ENCODE data around the gene CLDN19.
"Not testable (repeated sequence)": the region's sequence is repeated elsewhere in the genome, so short reads cannot be mapped to it uniquely, and the experiment has no call there.

The CLDN19 gene

DNA sequence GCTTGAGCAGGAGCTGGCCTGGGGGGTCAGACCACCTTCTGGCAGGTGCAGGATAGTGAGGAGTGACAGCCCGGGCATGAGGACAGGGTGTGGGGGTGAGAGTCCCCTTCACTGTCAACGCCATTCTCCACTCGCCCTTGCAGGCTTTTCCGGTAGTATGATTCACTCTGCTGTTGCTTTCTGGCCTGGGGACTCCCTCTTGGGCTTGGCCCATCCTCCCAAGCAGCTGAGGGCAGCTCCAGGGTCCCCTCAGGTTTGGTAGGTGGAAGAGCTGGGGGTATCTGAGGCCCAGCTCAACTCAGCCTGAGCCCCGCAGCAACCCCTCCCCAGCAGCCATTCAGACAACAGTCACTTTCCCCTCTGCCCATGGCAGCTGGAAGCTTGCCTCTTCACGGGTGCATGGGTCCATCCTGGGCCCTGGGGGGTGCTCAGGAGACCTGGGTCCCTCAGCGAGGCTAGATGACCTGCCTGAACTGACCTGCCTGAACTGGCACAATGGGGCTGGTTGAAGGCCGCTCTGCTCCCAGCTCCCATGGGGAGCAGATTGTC is 1.3 kb downstream of the CLDN19 start:
- no peak for DNase-seq (ENCODE audit: low read depth in 2 of 2)

DNA sequence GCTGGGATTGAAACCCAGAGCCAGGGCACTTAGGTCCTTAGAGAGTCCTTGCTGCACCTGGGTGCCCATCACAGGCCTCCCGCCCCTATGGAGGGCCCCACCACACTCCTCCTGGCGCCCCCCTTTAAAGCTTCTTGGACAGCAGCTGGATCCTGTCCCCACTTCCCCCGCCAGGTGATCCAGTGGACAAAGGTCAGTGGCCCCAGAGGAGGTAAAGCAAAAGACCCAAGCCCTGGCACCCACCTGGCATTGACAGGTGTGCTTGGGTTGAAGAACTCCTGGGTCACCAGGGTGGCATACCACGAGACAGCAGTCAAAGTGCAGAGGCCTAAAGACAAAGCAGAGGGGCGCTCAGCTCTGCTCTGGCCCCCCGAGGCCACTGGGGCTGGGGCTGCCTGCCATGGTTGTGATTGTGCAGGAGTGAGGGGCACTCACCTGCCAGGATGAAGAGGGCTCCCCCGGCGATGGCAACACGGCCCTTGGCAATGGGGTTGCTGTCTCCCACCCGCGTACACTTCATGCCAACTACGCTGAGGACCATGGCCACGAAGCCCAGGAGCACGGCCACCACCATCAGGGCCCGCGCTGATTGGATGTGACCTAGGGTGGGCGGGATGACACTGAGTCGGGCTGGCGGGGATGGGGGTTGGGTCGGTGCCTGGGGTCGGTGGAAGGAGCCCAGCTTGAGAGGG is 1.9 kb downstream of the CLDN19 start:
- DNase-seq (ENCODE audit: low read depth in 2 of 2), result no peak

DNA sequence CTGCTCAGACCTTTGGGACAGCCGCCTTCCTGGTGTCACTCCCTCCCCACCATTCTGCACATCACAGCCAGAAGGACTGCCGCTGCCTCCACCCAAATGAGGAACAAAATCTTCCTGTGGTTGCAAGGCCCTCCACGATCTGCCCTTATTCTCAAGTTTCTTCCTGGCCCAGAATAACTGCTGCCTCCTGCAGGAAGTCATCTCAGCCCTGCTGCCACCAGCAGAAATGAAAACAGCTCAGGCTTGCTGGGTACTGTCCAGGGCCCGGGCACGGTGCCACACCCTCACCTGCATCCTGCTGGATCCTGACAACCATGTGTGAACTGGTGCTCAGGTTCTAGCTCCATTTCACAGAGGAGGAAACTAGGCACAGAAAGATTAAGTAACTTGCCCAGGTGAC is 2.8 kb downstream of the CLDN19 start:
- DNase-seq (ENCODE audit: low read depth in 2 of 2), result no peak

- no peak for DNase-seq (ENCODE audit: low read depth in 2 of 2)
These were observed 3.4 kb downstream of the CLDN19 start for GRCh38 chr1:42736571-42737200.

DNA sequence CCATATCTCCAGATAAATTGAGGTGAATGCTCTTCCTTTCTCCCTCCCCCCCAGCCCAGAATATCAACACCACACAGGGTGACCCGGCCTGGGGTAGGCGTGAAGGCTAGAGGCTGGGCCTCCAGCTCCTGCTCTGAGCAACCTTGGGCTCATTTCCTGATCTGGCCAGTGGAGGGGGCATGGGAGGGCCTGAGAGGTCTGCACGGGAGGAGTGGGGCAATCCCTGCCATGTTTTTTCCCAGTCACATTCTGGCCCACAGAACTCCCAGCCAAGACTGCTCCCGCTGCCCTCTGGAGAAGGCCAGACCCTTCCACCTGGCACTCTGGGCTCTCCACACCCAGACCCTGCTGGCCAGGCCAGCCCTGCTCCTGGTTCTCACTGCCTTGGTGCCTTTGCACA is 3.9 kb downstream of the CLDN19 start:
- DNase-seq (ENCODE audit: low read depth in 2 of 2), result no peak

GRCh38 chr1:42735477-42736105 is 4.4 kb downstream of the CLDN19 start:
- DNase-seq (ENCODE audit: low read depth in 2 of 2), result no peak

DNA sequence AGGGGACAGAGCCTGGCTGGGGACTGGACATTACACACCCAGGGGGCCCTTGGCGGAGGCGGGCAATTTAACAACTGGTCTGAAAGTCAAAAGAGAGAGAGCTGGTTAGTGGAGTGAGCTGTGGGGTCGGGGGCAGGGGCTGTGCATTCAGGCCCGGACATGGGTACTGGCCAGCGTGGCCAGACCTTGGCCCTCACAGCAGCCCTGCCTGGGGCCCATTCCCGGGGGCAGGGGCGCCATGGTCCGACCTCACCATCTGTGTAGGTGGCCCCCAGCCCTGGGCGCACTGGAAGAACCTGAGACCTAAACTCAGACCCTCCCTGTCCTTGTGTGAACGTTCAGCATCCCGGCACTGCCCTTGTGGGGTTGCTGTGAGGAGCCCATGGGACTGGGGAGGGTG is 5.0 kb downstream of the CLDN19 start:
- DNase-seq (ENCODE audit: low read depth in 2 of 2), result no peak

- no peak for DNase-seq (ENCODE audit: low read depth in 2 of 2)
These were observed 5.6 kb downstream of the CLDN19 start for GRCh38 chr1:42734201-42735035.

DNA sequence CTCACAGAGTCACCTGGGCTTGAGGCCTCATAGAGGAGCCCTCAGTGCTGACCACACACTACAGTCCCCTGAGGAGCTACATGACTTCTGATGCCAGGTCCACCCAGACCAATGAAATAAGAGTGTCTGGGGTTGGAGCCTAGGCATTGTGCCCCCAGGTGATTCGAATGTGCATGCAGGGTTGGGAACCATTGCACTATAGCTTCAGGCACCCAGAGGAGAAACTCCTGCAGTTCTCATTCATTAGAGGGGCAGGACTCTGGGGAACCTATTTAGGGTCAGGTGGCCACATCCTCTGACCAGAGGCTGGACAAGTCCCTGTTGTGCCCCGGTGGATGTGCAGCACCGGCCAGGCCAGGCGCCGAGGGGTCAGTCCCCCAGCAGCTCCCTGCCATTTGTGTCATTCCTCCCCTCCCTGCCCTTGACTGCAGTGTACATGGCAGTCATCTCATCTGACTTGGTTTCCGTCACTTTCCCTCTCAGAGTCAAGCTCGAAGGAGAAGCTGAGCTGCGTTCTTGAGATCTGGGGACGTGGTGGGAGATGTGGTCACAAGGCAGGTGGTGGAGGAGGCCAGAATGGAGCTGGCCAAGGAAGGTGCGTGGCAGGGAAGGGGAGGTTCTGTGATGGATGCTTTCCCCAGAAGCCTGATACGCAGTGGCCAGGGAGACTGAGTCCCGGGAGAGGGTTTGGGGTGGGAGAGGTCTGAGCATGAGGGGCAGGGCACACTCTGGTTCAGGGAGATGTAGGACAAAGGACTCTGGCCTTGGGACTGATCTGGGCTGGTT is 6.4 kb downstream of the CLDN19 start:
- no peak for DNase-seq (ENCODE audit: low read depth in 2 of 2)

GRCh38 chr1:42732126-42732680 is 7.8 kb downstream of the CLDN19 start:
- DNase-seq (ENCODE audit: low read depth in 2 of 2), result no peak

DNA sequence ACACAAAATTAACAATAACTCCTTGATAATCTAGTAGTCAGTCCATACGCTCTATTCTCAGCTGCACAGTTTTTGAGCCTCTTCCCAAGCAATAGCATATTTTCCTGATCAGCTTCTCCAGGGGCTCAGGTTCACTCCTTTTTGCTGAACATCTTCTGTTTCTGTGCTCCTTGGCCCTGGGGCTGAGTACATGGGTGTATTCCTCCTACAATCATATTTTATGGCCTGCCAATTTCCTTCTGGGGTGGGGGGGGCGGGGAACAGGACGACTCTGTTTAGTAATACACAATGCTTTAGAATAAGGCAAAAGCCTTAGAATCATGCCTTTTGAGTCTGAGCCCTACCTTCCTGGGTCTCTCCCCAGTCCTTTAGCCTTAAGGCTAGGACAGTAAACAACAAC is 8.5 kb downstream of the CLDN19 start:
- DNase-seq (ENCODE audit: low read depth in 2 of 2), result no peak

DNA sequence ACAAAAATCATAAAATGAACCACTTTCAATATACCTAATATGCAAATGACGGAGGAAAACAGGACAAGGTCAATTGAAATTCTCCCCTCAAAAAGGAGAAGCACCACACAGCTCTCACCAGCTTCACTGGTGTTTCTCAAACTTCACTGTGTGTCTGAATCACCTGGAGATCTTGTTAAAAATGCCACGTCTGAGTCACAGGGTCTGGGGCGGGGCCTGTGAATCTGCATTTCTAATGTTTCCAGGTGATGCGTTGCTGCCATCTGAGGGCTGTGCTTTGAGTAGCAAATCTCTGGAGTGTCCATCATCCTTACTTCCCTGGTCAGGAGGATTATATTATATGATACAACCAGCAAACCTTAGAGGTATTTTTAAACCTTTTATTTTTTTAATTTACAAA is 9.0 kb downstream of the CLDN19 start:
- DNase-seq (ENCODE audit: low read depth in 2 of 2), result peak; percentile 49 to 51

- no peak for DNase-seq (ENCODE audit: low read depth in 2 of 2)
These were observed 10.0 kb downstream of the CLDN19 start for GRCh38 chr1:42730002-42730401.

- not testable (repeated sequence) for DNase-seq (ENCODE audit: low read depth in 2 of 2)
These were observed 14.2 kb downstream of the CLDN19 start for GRCh38 chr1:42725820-42726219.

DNA sequence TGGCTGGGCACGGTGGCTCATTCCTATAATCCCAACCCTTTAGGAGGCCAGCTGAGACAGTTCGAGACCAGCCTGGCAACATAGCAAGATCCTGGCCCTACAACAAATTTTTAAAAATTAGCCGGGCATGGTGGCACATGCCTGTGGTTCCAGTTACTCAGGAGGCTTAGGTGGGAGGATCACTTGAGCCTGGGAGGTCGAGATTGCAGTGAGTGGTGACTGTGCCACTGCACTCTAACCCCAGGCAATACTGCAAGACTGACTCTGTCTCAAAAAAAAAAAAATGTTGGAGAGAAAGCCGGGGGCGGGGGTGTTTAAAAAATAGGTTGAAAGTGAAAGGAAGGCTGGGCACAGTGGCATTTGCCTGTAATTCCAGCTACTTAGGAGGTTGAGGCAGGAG is 16.5 kb downstream of the CLDN19 start:
- no peak for DNase-seq (ENCODE audit: low read depth in 2 of 2)

- DNase-seq (ENCODE audit: low read depth in 2 of 2), result not testable (repeated sequence)
These were observed 17.6 kb downstream of the CLDN19 start for GRCh38 chr1:42722403-42722802.

GRCh38 chr1:42721926-42722325 is 18.1 kb downstream of the CLDN19 start:
- DNase-seq (ENCODE audit: low read depth in 2 of 2), result no peak

DNA sequence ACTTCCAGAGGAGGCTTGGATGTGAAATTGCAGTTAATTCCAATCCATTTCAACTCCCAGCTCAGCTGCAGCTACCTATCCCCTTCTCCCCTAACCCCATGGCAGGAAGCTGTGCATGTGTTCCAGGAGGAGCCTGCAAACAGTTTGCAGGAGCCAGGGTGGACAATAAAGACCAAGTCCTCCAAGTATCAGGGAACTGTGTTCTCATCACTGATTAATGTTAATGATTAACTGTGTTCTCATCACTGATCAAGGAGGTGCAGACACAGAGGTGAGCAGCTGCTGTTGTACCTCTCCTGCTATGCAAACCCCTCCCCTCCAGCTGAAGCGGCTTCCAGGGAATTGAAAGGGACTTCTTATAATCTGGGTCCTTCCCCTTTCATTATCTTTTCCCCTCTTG is 19.2 kb downstream of the CLDN19 start:
- DNase-seq (ENCODE audit: low read depth in 2 of 2), result no peak

DNA sequence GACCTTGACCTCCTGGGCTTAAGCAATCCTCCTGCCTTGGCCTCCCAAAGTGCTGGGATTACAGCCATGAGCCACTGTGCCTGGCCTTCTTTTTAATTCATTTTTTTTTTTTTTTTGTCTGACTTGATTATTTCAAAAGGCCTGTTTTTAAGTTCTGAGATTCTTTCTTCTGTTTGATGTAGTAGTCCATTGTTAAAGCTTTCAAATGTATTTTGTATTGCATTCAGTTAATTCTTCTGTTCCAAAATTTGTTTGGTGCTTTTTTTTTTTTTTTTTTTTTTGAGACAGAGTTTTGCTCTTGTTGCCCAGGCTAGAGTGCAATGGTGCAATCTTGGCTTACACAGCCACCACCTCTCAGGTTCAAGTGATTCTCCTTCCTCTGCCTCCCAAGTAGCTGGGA is 25.6 kb downstream of the CLDN19 start:
- not testable (repeated sequence) for DNase-seq (ENCODE audit: low read depth in 2 of 2)

GRCh38 chr1:42713293-42713692 is 26.7 kb downstream of the CLDN19 start:
- DNase-seq (ENCODE audit: low read depth in 2 of 2), result no peak

DNA sequence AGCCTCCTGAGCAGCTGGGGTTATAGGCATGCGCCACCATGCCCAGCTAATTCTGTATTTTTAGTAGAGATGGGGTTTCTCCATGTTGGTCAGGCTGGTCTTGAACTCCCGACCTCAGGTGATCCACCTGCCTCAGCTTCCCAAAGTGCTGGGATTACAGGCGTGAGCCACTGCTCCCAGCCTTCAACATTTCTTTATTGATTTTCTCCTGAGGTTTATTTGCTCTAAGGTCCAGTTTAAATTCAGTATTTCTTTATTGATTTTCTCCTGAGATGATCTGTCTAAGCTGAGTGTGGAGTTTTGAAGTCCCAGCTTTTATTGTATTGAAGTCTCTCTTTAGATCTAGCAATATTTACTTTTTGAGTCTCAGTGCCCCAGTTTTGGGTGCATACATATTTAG is 27.2 kb downstream of the CLDN19 start:
- DNase-seq (ENCODE audit: low read depth in 2 of 2), result not testable (repeated sequence)

Data from stimulated activated CD4-positive, alpha-beta T cell treated with anti-CD3 and anti-CD28 coated beads, Interleukin-4, amount 100 ng/mL, for 48 hours (primary cell).